H1 (cell line): ENCODE data around the gene NRDE2. TPM values are rescaled to one million over a fixed set of nuclear protein-coding genes. Genes with fewer than 3 reads are reported as not detected.

Experiments used
- CTCF ChIA-PET: fragments of 300-600 bp; sonication (Branson Sonifier 250); formaldehyde crosslinking; loops from one replicate; lab custom pipeline; 2021; ENCODE audit not compliant: partially characterized antibody; lab: Charles Lee
- POLR2A ChIA-PET: fragments of 300-600 bp; sonication (Branson Sonifier 250); formaldehyde crosslinking; loops from one replicate; lab custom pipeline; 2021; ENCODE audit warnings: inconsistent platforms; ENCODE audit not compliant: partially characterized antibody; lab: Charles Lee
- DNase-seq, 2 experiments: peaks; one replicate each; pipeline versions ENCODE4 v3.0.0 to v3.0.0-alpha.2; 2010 to 2022; ENCODE audit warnings: low spot score in 2 of 2, low read depth in 1 of 2, mixed read lengths in 1 of 2
- FAIRE-seq: peaks from 2 replicates; lab custom pipeline; 2011; peaks lifted over from hg19 to GRCh38; lab: Jason Lieb, UNC
- H2AFZ ChIP-seq: 2 replicates; pipeline ENCODE4 v1.8.1; 2012; ENCODE audit warnings: low read length, inconsistent platforms
- H2AK5ac ChIP-seq: 2 replicates; pipeline ENCODE4 v1.6.1; 2013; ENCODE audit warnings: low read depth, low read length
- H2BK120ac ChIP-seq: replicated peaks from 2 replicates; pipeline ENCODE3; 2013; ENCODE audit warnings: low read depth, low read length, inconsistent platforms
- H2BK12ac ChIP-seq: 2 replicates; pipeline ENCODE4 v1.6.1; 2013; ENCODE audit warnings: low read depth, low read length
- H2BK15ac ChIP-seq: 2 replicates; pipeline ENCODE4 v1.6.1; 2013; ENCODE audit warnings: low read length
- H2BK20ac ChIP-seq: 2 replicates; pipeline ENCODE4 v1.6.1; 2013; ENCODE audit warnings: low read length
- H2BK5ac ChIP-seq: 2 replicates; pipeline ENCODE4 v1.6.1; 2013; ENCODE audit warnings: low read depth, low read length
- H3K14ac ChIP-seq: 2 replicates; pipeline ENCODE4 v1.6.1; 2013; ENCODE audit warnings: inconsistent platforms; ENCODE audit not compliant: insufficient read length
- H3K18ac ChIP-seq: 2 replicates; pipeline ENCODE4 v1.6.1; 2013; ENCODE audit warnings: low read length; ENCODE audit errors: extremely low read depth
- H3K23ac ChIP-seq: 2 replicates; pipeline ENCODE4 v1.6.1; 2013; ENCODE audit warnings: inconsistent platforms; ENCODE audit not compliant: insufficient read length
- H3K23me2 ChIP-seq: 2 replicates; pipeline ENCODE4 v1.6.1; 2013; ENCODE audit warnings: low read depth, low read length
- H3K27ac ChIP-seq: 2 replicates; pipeline ENCODE4 v1.6.1; 2011; ENCODE audit warnings: low read depth, low read length, inconsistent platforms
- H3K27me3 ChIP-seq, 4 experiments: replicated peaks in 1 of 4; 1 replicate in 1 of 4; 2 replicates in 3 of 4; pipeline versions ENCODE4 v1.6.1 to v1.8.1; 2011 to 2013; ENCODE audit warnings: low read length in 3 of 4, mild to moderate bottlenecking in 3 of 4, inconsistent platforms in 2 of 4, mixed read lengths in 2 of 4, moderate library complexity in 1 of 4; ENCODE audit not compliant: control insufficient read depth in 3 of 4, insufficient read depth in 3 of 4; ENCODE audit errors: extremely low read depth in 1 of 4
- H3K36me3 ChIP-seq, 4 experiments: 2 replicates each; pipeline versions ENCODE4 v1.6.1 to v1.8.1; 2011 to 2013; ENCODE audit warnings: mild to moderate bottlenecking in 4 of 4, low read length in 3 of 4, moderate library complexity in 2 of 4, control low read depth in 1 of 4, inconsistent platforms in 1 of 4; ENCODE audit not compliant: insufficient read depth in 4 of 4, control insufficient read depth in 2 of 4
- H3K4ac ChIP-seq: replicated peaks from 2 replicates; pipeline ENCODE3; 2013; ENCODE audit warnings: low read length, low read depth, mixed read lengths, inconsistent platforms; ENCODE audit not compliant: insufficient read length
- H3K4me1 ChIP-seq, 4 experiments: replicated peaks in 1 of 4; 1 replicate in 1 of 4; 2 replicates in 3 of 4; pipeline versions ENCODE4 v1.6.1 to v1.8.1; 2011 to 2013; ENCODE audit warnings: low read length in 3 of 4, inconsistent platforms in 2 of 4, mixed read lengths in 1 of 4; ENCODE audit not compliant: insufficient read depth in 4 of 4, control insufficient read depth in 3 of 4
- H3K4me2 ChIP-seq, 2 experiments: 2 replicates each; pipeline versions ENCODE4 v1.6.1 to v1.8.1; 2011 to 2013; ENCODE audit warnings: low read depth in 2 of 2, low read length in 2 of 2, control low read depth in 1 of 2, inconsistent platforms in 1 of 2, mild to moderate bottlenecking in 1 of 2; ENCODE audit not compliant: insufficient read depth in 1 of 2
- H3K4me3 ChIP-seq, 4 experiments: fragments of 200-600, 300-600 bp in 1 of 4; sonication (generic), shearing (Covaris generic), sonication (Bioruptor Twin) in 1 of 4; 2 replicates each; pipeline versions ENCODE4 v1.5.1 to v1.8.1; 2011 to 2016; ENCODE audit warnings: low read length in 4 of 4, low read depth in 3 of 4, control low read depth in 2 of 4, inconsistent platforms in 2 of 4, mild to moderate bottlenecking in 2 of 4, mixed read lengths in 1 of 4, moderate library complexity in 1 of 4; ENCODE audit not compliant: insufficient read depth in 2 of 4; ENCODE audit errors: extremely low read depth in 1 of 4
- H3K56ac ChIP-seq: replicated peaks from 2 replicates; pipeline ENCODE3; 2013; ENCODE audit warnings: low read depth, mild to moderate bottlenecking, mixed read lengths, low read length, inconsistent platforms; ENCODE audit not compliant: insufficient read length
- H3K79me1 ChIP-seq: 2 replicates; pipeline ENCODE4 v1.6.1; 2013; ENCODE audit warnings: low read depth, low read length, control low read depth
- H3K79me2 ChIP-seq, 2 experiments: 2 replicates each; pipeline versions ENCODE4 v1.6.1 to v1.8.1; 2012 to 2013; ENCODE audit warnings: low read length in 2 of 2, mild to moderate bottlenecking in 2 of 2, inconsistent platforms in 1 of 2; ENCODE audit not compliant: insufficient read depth in 2 of 2, control insufficient read depth in 1 of 2
- H3K9ac ChIP-seq, 4 experiments: replicated peaks in 1 of 4; 1 replicate in 1 of 4; 2 replicates in 3 of 4; pipeline versions ENCODE4 v1.6.1 to v1.8.1; 2011 to 2013; ENCODE audit warnings: low read depth in 3 of 4, low read length in 3 of 4, control low read depth in 2 of 4, mild to moderate bottlenecking in 2 of 4, moderate library complexity in 2 of 4, inconsistent platforms in 1 of 4; ENCODE audit errors: extremely low read depth in 1 of 4
- H3K9me3 ChIP-seq, 2 experiments: 2 replicates each; pipeline versions ENCODE4 v1.6.1 to v1.8.1; 2012 to 2013; ENCODE audit warnings: mild to moderate bottlenecking in 2 of 2, moderate library complexity in 2 of 2, control low read depth in 1 of 2, inconsistent platforms in 1 of 2, low read depth in 1 of 2, low read length in 1 of 2, mixed read lengths in 1 of 2; ENCODE audit not compliant: insufficient read depth in 2 of 2
- H4K20me1 ChIP-seq, 2 experiments: replicated peaks in 1 of 2; 2 replicates each; pipeline versions ENCODE3 to v1.8.1; 2011 to 2013; ENCODE audit warnings: inconsistent platforms in 2 of 2, low read length in 2 of 2, mild to moderate bottlenecking in 1 of 2; ENCODE audit not compliant: insufficient read depth in 2 of 2, control insufficient read depth in 1 of 2
- H4K5ac ChIP-seq: 2 replicates; pipeline ENCODE4 v1.6.1; 2013; ENCODE audit warnings: low read length, low read depth, mixed read lengths, inconsistent platforms; ENCODE audit not compliant: insufficient read length
- H4K8ac ChIP-seq: 2 replicates; pipeline ENCODE4 v1.8.0; 2013; ENCODE audit warnings: mild to moderate bottlenecking, moderate library complexity, low read length, inconsistent platforms; ENCODE audit not compliant: insufficient read depth; ENCODE audit errors: extremely low read depth
- H4K91ac ChIP-seq: replicated peaks from 2 replicates; pipeline ENCODE3; 2013; ENCODE audit warnings: low read length, mixed read lengths, inconsistent platforms; ENCODE audit not compliant: insufficient read length
- CEBPB ChIP-seq: IDR thresholded peaks from 2 replicates; pipeline ENCODE4 v1.6.1; 2012; ENCODE audit warnings: low read depth, low read length
- KDM4A ChIP-seq: IDR thresholded peaks from one replicate; pipeline ENCODE4 v1.7.1; 2012; ENCODE audit warnings: low read depth, mild to moderate bottlenecking, moderate library complexity, low read length, inconsistent platforms; ENCODE audit not compliant: severe bottlenecking
- TAF7 ChIP-seq: optimal IDR thresholded peaks from 2 replicates; pipeline ENCODE3; 2011; ENCODE audit warnings: low read depth, mild to moderate bottlenecking, inconsistent platforms, low read length, moderate library complexity, borderline replicate concordance
- WGBS, 2 experiments: shearing (Covaris generic) in 1 of 2; methylation state at CpG; one replicate each; pipeline versions ENCODE4 v1.1.6 to v1.1.7; 2013 to 2015; ENCODE audit warnings: low lambda C conversion rate in 2 of 2, mixed read lengths in 2 of 2, inconsistent platforms in 1 of 2, low coverage in 1 of 2, missing lambda C conversion rate in 1 of 2; ENCODE audit not compliant: insufficient replicate concordance in 2 of 2, insufficient coverage in 1 of 2, insufficient read length in 1 of 2; ENCODE audit errors: extremely low coverage in 1 of 2, missing lambda C conversion rate in 1 of 2; 5-methylcytosine and 5-hydroxymethylcytosine counted together
- polyA plus RNA-seq, 7 experiments: library from polyadenylated mRNA; depleted of rRNA in 3 of 7; stranded (reverse) in 5 of 7; unstranded in 2 of 7; fragments of >200 nt in 5 of 7; fragments of 200-250 nt in 2 of 7; gene quantifications; 1 replicate in 5 of 7; 2 replicates in 1 of 7; 4 replicates in 1 of 7; pipeline versions ENCODE4 v1.2.1 to v1.2.3, GENCODE V29; 2011 to 2013; ENCODE audit warnings: missing spikeins in 2 of 7, mixed read lengths in 2 of 7
- total RNA-seq: library from RNA; stranded (reverse); fragmentation: NEBNext Ultra II Directional; extraction: Animal tissue kit (Norgen Biotek cat#: 25700); gene quantifications from 2 replicates; pipeline ENCODE4 v1.2.1, GENCODE V29; 2021

Gene NRDE2
- total and polyA plus RNA-seq, 2 of the 8 experiments (the other 6 are each of a cell fraction or from before 2014, with no cell fraction given) = 4.9 to 12.1 TPM

GRCh38 chr14:90342327-90342726 is 10.6 kb upstream of the NRDE2 start:
- Histone ChIP-seq H3K18ac (no peak overlapping the region), H3K79me1 (no peaks in the 10 kb centered on the region), H4K5ac (no peak overlapping the region), H3K23me2 (no peaks in the 10 kb centered on the region), H2AK5ac (no peak overlapping the region), H4K91ac (no peak overlapping the region), H3K79me2 (no peaks in the 10 kb centered on the region), H2BK12ac (no peak overlapping the region), H3K14ac (no peak overlapping the region), H2BK15ac (no peak overlapping the region), H3K36me3 (no peaks in the 10 kb centered on the region), H3K23ac (no peak overlapping the region), H2BK120ac (no peak overlapping the region), H3K4me1 (peaks cover 0 to 5% (median 4%) of the 10 kb centered on the region in 4 experiments; a peak in 3 of 7 replicates), H3K4me3 (no peak overlapping the region), H4K20me1 (no peaks in the 10 kb centered on the region), H3K27ac (no peak overlapping the region), H3K56ac (no peak overlapping the region), H2AFZ (no peak overlapping the region), H3K4me2 (no peak overlapping the region), H3K27me3 (no peaks in the 10 kb centered on the region), H2BK5ac (no peak overlapping the region), H3K9me3 (no peaks in the 10 kb centered on the region), H2BK20ac (no peak overlapping the region), H4K8ac (no peak overlapping the region), H3K4ac (no peak overlapping the region), H3K9ac (no peak overlapping the region)
- DNase-seq (no peak), FAIRE-seq (no peak)
- POLR2A ChIA-PET = interaction anchor here (1.1 kb wide), 1 partner anchor 86 kb away, joined by 3 read pairs; the partner anchor contains the start of gene PSMC1
- CTCF ChIA-PET = interaction anchor here (0.6 kb wide), 1 partner anchor 1048 kb away, joined by 3 read pairs; no protein-coding TSS in a partner anchor
- TF ChIP-seq TAF7 (no peak), CEBPB (no peak), KDM4A (no peak)
- WGBS, 2 experiments = 78% methylated on average over 4 of the region's 4 CpGs; no CpG with 5 or more reads in 1 of the 2 experiments
